GM12801 (cell line): ENCODE data around the gene ALKBH8.

Experiments used
- CTCF ChIP-seq: IDR thresholded peaks from one replicate; pipeline ENCODE4 v1.5.1; 2011; ENCODE audit warnings: control low read depth; ENCODE audit not compliant: insufficient read length; ENCODE audit errors: extremely low read depth

Gene ALKBH8

GRCh38 chr11:107565219-107565937 is at the start of gene ALKBH8:
Gene ALKBH8, minus strand, starts transcription at chr11:107565735. Its CDS starts 4,842 bp downstream, at chr11:107560893.
- no peak for TF ChIP-seq CTCF

GRCh38 chr11:107612445-107612844 is 46.9 kb upstream of the ALKBH8 start:
- no peak for TF ChIP-seq CTCF

- TF ChIP-seq CTCF, result no peak
Measured at GRCh38 chr11:107609400-107610218, 44.1 kb upstream of the ALKBH8 start.

- TF ChIP-seq CTCF, result no peak
Measured at GRCh38 chr11:107608809-107609208, 43.3 kb upstream of the ALKBH8 start.

- TF ChIP-seq CTCF, result no peak
Measured at GRCh38 chr11:107606141-107606540, 40.6 kb upstream of the ALKBH8 start.

- no peak for TF ChIP-seq CTCF
Measured at GRCh38 chr11:107605061-107606006, 39.8 kb upstream of the ALKBH8 start.
